ENCODE results near the gene UHRF2.

Gene UHRF2

DNA sequence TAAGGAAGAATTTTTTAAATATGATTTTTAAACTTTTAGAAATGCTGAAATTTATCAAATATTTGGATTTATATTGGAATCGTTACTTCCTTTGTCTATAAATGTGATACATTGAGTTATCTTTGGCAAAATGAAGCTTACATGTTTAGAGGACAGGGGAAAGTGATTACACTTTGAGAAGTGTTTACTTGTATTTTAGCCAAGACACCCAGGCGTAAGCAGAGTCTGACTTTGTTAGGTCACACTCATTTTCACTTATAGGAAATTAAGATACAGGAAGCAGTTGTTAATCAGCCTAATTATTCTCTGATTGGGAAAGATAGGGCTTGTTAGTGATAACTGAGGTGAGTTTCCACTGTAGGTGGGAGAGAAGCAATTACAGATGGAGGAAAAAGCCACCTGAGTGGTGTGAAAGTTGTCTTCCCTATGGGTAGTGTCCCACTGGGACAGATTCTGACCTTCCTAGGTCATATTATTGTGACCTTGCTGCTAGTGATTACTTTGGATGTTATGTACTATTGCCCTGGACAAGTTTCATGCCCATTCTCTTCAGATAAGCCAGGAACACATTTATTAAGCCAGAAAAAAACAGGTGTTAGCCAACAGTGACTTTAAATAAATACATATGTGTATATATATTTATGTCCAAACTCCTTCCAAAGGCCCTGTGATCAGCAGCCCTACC is 88.7 kb downstream of the UHRF2 start:
- peaks cover 89% of the 10 kb centered on the region for H3K36me3 ChIP-seq

DNA sequence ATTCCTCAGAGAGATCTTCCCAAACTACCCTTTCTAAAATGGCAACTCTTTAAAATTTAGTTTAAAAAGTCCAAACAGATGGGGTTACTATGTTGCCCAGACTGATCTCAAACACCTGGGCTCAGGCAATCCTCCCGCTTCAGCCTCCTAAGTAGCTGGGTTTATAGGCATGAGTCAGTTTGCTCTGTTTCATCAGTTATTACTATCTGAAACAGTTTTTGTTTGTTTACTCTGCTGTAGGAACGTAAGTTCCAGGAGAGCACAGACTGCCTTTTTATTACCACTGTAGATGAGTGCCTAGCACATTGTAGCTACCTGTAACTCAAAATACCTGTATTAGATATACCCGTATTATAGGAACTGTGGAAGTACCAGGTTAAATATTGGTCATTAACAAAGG is 89.4 kb downstream of the UHRF2 start:
- Histone ChIP-seq H3K27me3 (no peaks in the 10 kb centered on the region), H3K4me3 (ENCODE audit: low read depth in 1 of 2, low read length in 1 of 2) (no peak overlapping the region), H3K4me1 (ENCODE audit: control insufficient read depth in 1 of 2, insufficient read depth in 1 of 2, low read depth in 1 of 2, low read length in 1 of 2) (no peaks in the 10 kb centered on the region), H3K36me3 (peaks cover 88% of the 10 kb centered on the region), H3K27ac (no peak overlapping the region), H3K9me3 (no peaks in the 10 kb centered on the region)
- TF ChIP-seq, protein P1, sequence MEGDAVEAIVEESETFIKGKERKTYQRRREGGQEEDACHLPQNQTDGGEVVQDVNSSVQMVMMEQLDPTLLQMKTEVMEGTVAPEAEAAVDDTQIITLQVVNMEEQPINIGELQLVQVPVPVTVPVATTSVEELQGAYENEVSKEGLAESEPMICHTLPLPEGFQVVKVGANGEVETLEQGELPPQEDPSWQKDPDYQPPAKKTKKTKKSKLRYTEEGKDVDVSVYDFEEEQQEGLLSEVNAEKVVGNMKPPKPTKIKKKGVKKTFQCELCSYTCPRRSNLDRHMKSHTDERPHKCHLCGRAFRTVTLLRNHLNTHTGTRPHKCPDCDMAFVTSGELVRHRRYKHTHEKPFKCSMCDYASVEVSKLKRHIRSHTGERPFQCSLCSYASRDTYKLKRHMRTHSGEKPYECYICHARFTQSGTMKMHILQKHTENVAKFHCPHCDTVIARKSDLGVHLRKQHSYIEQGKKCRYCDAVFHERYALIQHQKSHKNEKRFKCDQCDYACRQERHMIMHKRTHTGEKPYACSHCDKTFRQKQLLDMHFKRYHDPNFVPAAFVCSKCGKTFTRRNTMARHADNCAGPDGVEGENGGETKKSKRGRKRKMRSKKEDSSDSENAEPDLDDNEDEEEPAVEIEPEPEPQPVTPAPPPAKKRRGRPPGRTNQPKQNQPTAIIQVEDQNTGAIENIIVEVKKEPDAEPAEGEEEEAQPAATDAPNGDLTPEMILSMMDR (IDR thresholded peaks at IDR 0.05), result no peak

More for the DNA sequence above, 88.7 kb downstream of the UHRF2 start:
- Histone ChIP-seq H3K27me3 (no peaks in the 10 kb centered on the region), H3K9me3 (no peaks in the 10 kb centered on the region), H3K4me3 (ENCODE audit: low read depth in 1 of 2, low read length in 1 of 2) (no peak overlapping the region), H3K27ac (no peak overlapping the region), H3K4me1 (ENCODE audit: control insufficient read depth in 1 of 2, insufficient read depth in 1 of 2, low read depth in 1 of 2, low read length in 1 of 2) (no peaks in the 10 kb centered on the region)
- TF ChIP-seq, protein P1 (IDR thresholded peaks at IDR 0.05), result no peak

DNA sequence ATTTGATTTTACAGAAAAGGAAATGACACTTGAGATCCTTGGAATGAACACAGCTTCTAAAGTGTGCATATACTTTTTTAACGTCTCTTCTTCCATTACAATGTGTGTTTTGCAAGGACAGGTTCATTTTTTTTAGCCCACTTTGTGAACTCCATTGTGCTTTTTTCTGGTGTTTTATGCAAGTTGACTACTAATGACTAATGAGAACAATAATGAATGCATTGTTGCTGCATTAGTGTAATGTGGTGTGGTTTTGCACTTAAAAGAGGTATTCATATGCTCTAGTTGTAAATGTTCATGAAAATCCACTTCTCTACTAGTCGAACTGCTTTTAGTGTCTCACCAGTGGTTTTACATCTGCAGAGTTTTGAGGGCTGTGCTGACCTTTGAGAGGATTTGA is 93.6 kb downstream of the UHRF2 start:
- H3K27me3 ChIP-seq, result no peaks in the 10 kb centered on the region
- TF ChIP-seq, protein P1 (IDR thresholded peaks at IDR 0.05), result no peak
- H3K4me3 ChIP-seq (ENCODE audit: low read depth in 1 of 2, low read length in 1 of 2), result no peak overlapping the region
- peaks cover 55% of the 10 kb centered on the region for H3K36me3 ChIP-seq
- H3K4me1 ChIP-seq (ENCODE audit: control insufficient read depth in 1 of 2, insufficient read depth in 1 of 2, low read depth in 1 of 2, low read length in 1 of 2), result no peaks in the 10 kb centered on the region
- H3K9me3 ChIP-seq, result no peaks in the 10 kb centered on the region
- no peak overlapping the region for H3K27ac ChIP-seq

DNA sequence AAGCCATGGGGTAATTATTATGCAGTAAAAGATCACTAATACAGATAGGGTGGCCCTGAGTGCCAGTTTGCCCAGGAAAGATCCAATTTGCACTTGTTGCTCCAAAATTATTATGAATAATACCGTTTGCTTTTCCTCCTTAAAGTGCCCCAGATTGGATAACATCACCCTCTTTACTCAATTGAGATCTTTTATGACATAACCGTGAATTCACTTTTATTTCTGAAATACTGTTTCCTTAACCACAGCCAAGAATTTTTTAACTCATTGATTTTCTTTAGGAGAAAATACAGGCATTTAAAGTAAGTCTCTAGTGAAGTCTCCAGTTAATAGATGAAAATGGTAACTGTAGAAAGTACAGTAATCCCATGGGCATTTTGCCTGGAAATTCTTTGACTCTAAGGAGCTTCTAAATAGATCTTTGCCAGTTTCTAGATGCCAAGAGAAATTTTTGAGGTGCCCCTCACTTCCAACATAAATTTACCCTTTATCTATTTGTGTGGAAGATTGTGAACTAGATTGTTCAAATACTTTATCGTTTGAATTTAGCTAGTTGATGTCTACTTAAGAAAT is 99.2 kb downstream of the UHRF2 start:
- H3K27ac ChIP-seq, result no peak overlapping the region
- H3K27me3 ChIP-seq, result no peaks in the 10 kb centered on the region
- peaks cover 10% of the 10 kb centered on the region for H3K36me3 ChIP-seq
- no peaks in the 10 kb centered on the region for H3K9me3 ChIP-seq
- H3K4me1 ChIP-seq (ENCODE audit: control insufficient read depth in 1 of 2, insufficient read depth in 1 of 2, low read depth in 1 of 2, low read length in 1 of 2), result no peaks in the 10 kb centered on the region
- TF ChIP-seq, protein P1 (IDR thresholded peaks at IDR 0.05), result no peak
- no peak overlapping the region for H3K4me3 ChIP-seq (ENCODE audit: low read depth in 1 of 2, low read length in 1 of 2)

DNA sequence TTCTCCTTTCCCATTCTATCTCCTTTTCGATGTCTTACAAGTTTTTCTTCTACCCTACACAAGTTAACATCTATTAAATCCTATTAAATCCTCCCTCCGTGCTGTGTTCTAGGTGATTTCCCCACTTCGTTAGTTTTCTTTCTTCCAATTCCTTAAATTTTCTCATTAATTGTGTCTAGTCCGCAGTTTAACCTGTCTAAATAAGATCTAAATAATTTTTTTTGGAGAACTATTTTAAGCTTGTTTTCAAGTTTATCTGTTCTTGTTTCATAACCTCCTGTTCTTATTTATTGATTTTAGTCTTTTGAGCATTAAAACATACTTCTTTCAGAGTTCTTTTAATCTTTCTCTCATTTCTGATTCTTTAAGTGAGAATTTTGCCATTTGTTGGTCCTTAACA is 109.3 kb downstream of the UHRF2 start:
- H3K9me3 ChIP-seq, result no peaks in the 10 kb centered on the region
- no peaks in the 10 kb centered on the region for H3K4me1 ChIP-seq (ENCODE audit: control insufficient read depth in 1 of 2, insufficient read depth in 1 of 2, low read depth in 1 of 2, low read length in 1 of 2)
- H3K27me3 ChIP-seq, result no peaks in the 10 kb centered on the region
- H3K27ac ChIP-seq, result no peak overlapping the region
- H3K36me3 ChIP-seq, result no peaks in the 10 kb centered on the region
- TF ChIP-seq, protein P1 (IDR thresholded peaks at IDR 0.05), result no peak
- no peak overlapping the region for H3K4me3 ChIP-seq (ENCODE audit: low read depth in 1 of 2, low read length in 1 of 2)
